IPS DF 6.9 (cell line): ENCODE measurements around the gene RSPH9.
"Not testable (repeated sequence)": the region's sequence is repeated elsewhere in the genome, so short reads cannot be mapped to it uniquely, and the experiment has no call there.

Experiments
- DNase-seq: peaks from one replicate; pipeline ENCODE4 v3.0.0-alpha.2; 2013; ENCODE audit warnings: low read depth, low spot score
- H3K27ac ChIP-seq: one replicate; pipeline ENCODE4 v1.5.1; 2013; ENCODE audit warnings: low read length, control low read depth
- H3K27me3 ChIP-seq: 2 replicates; pipeline ENCODE4 v1.6.1; 2013; ENCODE audit warnings: mild to moderate bottlenecking, low read length; ENCODE audit not compliant: control insufficient read depth, insufficient read depth
- H3K36me3 ChIP-seq: 2 replicates; pipeline ENCODE4 v1.6.1; 2013; ENCODE audit warnings: low read length; ENCODE audit not compliant: control insufficient read depth, insufficient read depth
- H3K4me1 ChIP-seq: 2 replicates; pipeline ENCODE4 v1.6.1; 2013; ENCODE audit warnings: low read length; ENCODE audit not compliant: control insufficient read depth, insufficient read depth
- H3K4me3 ChIP-seq: 2 replicates; pipeline ENCODE4 v1.5.1; 2013; ENCODE audit warnings: mild to moderate bottlenecking, low read length
- H3K9me3 ChIP-seq: 2 replicates; pipeline ENCODE4 v1.6.1; 2013; ENCODE audit warnings: low read length, inconsistent platforms; ENCODE audit not compliant: control insufficient read depth, insufficient read depth
- WGBS: extraction: QIAGEN DNeasy Blood & Tissue Kit; methylation state at CpG from one replicate; pipeline ENCODE4 v1.1.7; 2013; ENCODE audit warnings: mixed read lengths, missing lambda C conversion rate; ENCODE audit not compliant: insufficient read length, insufficient coverage; 5-methylcytosine and 5-hydroxymethylcytosine counted together

RSPH9 gene

DNA sequence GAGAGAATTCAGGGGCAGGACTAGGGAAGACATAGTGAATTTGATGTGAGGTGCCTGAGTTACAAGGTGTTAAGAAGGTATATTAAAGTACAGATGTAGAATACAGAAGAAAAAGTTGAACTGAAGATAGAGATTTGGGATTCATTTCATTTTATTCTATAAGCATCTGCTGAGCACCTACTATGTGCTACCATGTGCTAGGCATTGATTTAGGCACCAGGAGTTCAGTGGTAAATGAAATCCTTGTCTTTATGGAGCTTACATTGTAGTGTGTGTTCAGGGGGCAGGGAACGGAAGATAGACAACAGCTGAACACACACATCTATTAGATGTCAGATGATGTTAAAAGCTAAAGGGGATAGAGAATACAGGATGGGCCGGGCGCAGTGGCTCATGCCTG is 2.8 kb downstream of the RSPH9 start:
- no peak overlapping the region for H3K27ac ChIP-seq
- H3K36me3 ChIP-seq = no peaks in the 10 kb centered on the region
- H3K27me3 ChIP-seq = no peaks in the 10 kb centered on the region
- DNase-seq = no peak
- no CpG with 5 or more reads among the region's 3 CpGs for WGBS
- H3K4me3 ChIP-seq = no peak overlapping the region
- H3K9me3 ChIP-seq = no peaks in the 10 kb centered on the region
- no peaks in the 10 kb centered on the region for H3K4me1 ChIP-seq

DNA sequence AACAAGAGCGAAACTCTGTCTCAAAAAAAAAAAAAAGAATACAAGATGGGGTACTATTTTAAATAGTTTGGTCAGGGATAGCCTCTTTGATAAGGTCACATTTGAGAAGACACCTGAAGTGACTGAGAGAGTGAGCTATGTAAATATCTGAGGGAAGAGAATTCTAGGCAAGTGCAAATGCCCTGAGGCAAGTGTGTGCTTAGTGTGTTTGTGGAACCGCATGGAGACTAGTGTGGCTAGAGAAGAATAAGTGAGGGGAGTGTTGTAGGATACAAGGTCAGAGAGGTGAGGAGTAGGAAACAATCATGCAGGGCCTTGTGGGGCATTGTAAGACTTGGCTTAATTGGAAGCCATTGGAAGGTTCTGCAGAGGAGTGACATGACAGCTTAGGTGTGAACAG is 3.4 kb downstream of the RSPH9 start:
- H3K4me3 ChIP-seq = no peak overlapping the region
- H3K27me3 ChIP-seq = no peaks in the 10 kb centered on the region
- H3K36me3 ChIP-seq = no peaks in the 10 kb centered on the region
- H3K27ac ChIP-seq = no peak overlapping the region
- WGBS = no CpG with 5 or more reads among the region's 2 CpGs
- no peaks in the 10 kb centered on the region for H3K4me1 ChIP-seq
- H3K9me3 ChIP-seq = no peaks in the 10 kb centered on the region
- DNase-seq = no peak

DNA sequence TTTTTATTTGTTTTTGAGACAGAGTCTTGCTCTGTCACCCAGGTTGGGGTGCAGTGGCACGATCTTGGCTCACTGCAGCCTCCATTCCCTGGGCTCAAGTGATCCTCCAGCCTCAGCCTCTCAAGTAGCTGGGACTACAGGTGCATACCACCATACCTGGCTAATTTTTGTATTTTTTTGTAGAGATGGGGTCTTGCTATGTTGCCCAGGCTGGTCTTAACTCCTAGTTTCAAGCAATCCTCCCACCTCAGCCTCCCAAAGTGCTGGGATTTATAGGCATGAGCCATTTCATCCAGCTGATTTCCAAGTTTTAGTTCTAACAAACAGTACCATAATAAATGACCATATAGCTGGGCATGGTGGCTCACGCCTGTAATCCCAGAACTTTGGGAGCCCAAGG is 8.0 kb downstream of the RSPH9 start:
- not testable (repeated sequence) for H3K9me3 ChIP-seq, H3K4me3 ChIP-seq, DNase-seq, H3K36me3 ChIP-seq, H3K27me3 ChIP-seq, H3K4me1 ChIP-seq, H3K27ac ChIP-seq
- WGBS = no CpG with 5 or more reads among the region's 2 CpGs

DNA sequence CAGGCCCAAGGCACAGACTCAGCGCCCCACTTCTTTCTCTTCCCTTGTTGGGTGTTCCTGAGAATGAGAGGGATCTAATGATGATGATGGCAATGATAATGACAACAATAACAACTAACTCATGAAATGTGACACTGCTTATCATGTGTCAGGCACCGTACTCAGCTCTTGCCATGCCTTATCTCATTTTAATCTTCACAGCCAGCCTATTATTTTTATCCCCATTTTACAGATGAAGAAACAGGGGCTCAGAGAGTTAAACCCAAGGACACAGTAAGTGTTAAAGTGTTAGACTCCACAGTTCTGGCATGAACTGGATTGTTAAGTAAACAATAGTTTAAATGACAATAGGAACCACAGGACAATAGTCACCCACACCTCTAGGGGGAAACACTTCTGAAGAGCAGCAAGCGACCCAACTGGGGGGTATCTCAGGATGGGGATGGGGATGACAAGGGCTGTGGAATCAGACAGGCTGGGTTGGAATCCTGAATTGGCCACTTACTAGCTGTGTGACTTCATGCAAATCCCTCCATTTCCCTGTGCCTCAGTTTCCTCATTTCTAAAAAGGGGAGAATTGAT is 12.5 kb downstream of the RSPH9 start:
- Histone ChIP-seq H3K4me3 (no peak overlapping the region), H3K9me3 (no peaks in the 10 kb centered on the region), H3K36me3 (no peaks in the 10 kb centered on the region), H3K27ac (no peak overlapping the region), H3K4me1 (no peaks in the 10 kb centered on the region), H3K27me3 (no peaks in the 10 kb centered on the region; the same call in 1 of the 2 replicates)
- DNase-seq = no peak
- WGBS = no CpG with 5 or more reads among the region's 3 CpGs

DNA sequence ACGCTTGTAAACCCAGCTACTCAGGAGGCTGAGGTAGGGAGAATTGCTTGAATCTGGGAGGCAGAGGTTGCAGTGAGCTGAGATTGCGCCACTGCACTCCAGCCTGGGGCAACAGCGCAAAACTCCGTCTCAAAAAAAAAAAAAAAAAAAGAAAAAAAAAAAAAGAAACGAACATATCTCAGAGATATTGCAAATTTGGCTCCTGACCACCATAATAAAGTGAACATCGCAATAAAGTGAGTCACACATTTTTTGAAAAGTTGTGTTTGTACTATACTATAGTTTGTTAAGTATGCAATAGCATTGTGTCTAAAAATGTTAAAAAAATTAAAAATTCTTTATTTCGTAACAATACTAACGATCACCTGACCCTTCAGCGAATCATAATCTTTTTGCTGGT is 13.3 kb downstream of the RSPH9 start:
- Histone ChIP-seq H3K4me1 (no peaks in the 10 kb centered on the region), H3K27me3 (no peaks in the 10 kb centered on the region; the same call in 1 of the 2 replicates), H3K4me3 (no peak overlapping the region), H3K36me3 (no peaks in the 10 kb centered on the region), H3K9me3 (no peaks in the 10 kb centered on the region), H3K27ac (no peak overlapping the region)
- no peak for DNase-seq
- WGBS = no CpG with 5 or more reads among the region's 9 CpGs

DNA sequence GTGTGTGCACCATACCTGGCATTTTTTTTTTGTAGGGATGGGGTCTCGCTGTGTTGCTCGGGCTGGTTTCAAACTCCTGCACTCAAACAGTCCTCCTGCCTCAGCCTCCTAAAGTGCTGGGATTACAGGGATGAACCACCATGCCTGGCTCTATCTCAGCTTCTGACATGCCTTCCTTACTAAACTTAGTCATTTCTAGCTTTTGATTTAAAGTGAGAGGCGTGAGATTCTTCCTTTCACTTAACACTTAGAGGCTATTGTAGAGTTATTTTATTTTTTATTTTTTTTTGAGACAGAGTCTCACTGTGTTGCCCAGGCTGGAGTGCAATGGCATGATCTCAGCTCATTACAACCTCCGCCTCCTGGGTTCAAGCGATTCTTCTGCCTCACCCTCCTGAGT is 18.1 kb downstream of the RSPH9 start:
- not testable (repeated sequence) for H3K4me1 ChIP-seq, H3K27ac ChIP-seq, DNase-seq, H3K36me3 ChIP-seq, H3K9me3 ChIP-seq, H3K4me3 ChIP-seq, H3K27me3 ChIP-seq
- no CpG with 5 or more reads among the region's 5 CpGs for WGBS

DNA sequence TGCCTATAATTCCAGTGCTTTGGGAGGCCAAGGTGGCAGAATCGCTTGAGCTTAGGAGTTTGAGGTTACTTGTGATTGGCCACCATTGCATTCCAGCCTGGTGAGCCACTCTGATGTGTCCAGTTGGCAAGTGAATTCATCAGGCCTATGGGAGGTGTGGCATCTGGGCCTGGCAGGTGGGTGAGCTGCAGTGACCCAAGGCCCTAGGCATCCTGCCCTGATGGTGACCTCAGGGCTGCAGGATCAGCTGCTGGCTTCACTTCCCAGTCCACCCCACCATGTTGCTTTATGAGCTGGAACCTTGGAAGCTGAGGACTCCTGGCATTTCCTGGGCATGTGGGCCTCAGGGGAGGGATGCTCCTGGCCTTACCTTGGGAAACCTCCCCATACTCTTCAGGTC is 20.5 kb downstream of the RSPH9 start:
- no peaks in the 10 kb centered on the region for H3K9me3 ChIP-seq
- no peak overlapping the region for H3K4me3 ChIP-seq
- WGBS = no CpG with 5 or more reads among the region's 1 CpG
- DNase-seq = no peak
- no peaks in the 10 kb centered on the region; the same call in 1 of the 2 replicates for H3K27me3 ChIP-seq
- peaks cover 8% of the 10 kb centered on the region for H3K4me1 ChIP-seq
- H3K27ac ChIP-seq = no peak overlapping the region
- H3K36me3 ChIP-seq = no peaks in the 10 kb centered on the region

DNA sequence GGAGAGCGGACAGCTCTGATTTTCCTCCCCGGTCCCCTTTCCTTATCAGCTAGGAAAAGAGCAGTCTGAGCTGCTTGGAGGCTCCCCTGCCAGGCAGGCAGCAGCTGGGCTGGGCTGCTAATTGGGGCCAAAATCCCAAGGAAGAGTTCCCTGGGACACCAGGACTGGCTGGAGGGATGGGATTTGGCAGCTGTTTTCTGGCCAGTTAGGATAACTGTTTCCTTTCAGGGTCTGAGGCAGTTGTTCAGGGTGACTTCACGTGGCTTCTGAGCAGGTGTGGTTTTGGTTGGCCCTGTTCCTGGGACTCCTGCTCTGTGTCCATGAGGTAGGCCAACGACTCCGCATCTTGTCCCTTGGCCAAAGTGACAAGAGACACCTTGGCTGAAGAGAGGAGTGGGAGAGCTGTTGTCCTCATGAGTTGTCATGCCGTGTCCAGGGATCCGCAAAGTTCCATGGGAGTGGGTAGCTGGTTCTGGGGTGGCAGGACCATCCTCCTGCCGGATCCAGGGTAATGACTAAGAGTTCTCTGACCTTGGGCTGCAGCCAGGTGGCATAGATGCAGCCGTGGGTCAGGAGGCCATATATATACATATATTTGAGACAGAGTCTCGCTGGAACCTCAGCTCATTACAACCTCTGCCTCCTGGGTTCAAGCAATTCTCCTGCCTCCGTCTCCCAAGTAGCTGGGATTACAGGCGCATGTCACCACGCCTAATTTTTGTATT is 21.5 kb downstream of the RSPH9 start:
- peaks cover 6% of the 10 kb centered on the region; the same call in 1 of the 2 replicates for H3K36me3 ChIP-seq
- no peaks in the 10 kb centered on the region for H3K27me3 ChIP-seq
- H3K9me3 ChIP-seq = no peaks in the 10 kb centered on the region
- no peak for DNase-seq
- no peak overlapping the region for H3K27ac ChIP-seq
- no CpG with 5 or more reads among the region's 13 CpGs for WGBS
- no peak overlapping the region for H3K4me3 ChIP-seq
- H3K4me1 ChIP-seq = peaks cover 8% of the 10 kb centered on the region

DNA sequence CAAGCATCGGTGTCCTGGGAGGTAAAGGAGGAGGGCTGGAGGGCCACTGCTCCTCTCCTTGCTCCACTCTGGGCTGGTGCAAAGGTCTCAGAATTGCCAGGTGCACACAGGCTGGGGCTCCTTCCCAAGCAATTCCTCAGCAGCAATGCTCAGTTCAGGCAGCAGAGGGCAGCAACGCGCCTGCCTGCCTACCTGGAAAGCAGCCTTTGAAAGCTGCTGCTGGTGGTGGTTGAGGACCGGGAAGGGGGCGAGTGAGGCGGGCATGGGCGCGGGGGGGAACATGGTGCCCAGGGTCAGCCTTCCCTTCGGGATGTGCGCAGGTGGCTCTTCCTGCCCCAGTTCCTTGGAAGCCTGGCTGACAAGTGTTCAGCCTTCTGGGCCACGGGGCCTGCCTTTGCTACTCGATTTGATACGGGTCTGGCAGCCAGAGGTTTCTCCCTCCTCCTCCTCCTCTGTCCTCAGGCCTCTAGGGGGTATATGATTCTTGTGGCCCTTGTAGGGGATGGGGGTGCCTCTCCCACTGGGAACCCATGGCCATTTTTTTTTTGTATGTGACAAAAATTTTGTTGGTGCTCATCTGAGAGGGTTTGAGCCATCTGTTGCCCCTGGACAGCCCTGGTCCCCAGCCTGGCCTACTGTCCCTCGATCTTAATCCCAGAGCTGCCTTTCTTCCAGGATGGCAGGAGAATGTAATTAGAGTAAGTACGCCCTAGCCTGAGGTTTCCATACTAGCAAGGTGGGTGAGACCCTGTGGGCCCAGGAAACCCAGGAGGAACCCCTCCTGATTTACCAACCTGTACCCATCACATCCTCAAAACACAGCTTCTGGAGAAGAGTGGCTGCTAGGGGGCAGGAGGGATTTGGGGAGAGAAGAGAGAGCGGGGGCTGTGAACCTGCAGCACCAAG is 22.7 kb downstream of the RSPH9 start:
- Histone ChIP-seq H3K9me3 (no peaks in the 10 kb centered on the region), H3K4me3 (no peak overlapping the region), H3K27ac (no peak overlapping the region), H3K27me3 (no peaks in the 10 kb centered on the region), H3K36me3 (peaks cover 13% of the 10 kb centered on the region; the same call in 1 of the 2 replicates), H3K4me1 (peaks cover 8% of the 10 kb centered on the region)
- no peak for DNase-seq
- no CpG with 5 or more reads among the region's 16 CpGs for WGBS

DNA sequence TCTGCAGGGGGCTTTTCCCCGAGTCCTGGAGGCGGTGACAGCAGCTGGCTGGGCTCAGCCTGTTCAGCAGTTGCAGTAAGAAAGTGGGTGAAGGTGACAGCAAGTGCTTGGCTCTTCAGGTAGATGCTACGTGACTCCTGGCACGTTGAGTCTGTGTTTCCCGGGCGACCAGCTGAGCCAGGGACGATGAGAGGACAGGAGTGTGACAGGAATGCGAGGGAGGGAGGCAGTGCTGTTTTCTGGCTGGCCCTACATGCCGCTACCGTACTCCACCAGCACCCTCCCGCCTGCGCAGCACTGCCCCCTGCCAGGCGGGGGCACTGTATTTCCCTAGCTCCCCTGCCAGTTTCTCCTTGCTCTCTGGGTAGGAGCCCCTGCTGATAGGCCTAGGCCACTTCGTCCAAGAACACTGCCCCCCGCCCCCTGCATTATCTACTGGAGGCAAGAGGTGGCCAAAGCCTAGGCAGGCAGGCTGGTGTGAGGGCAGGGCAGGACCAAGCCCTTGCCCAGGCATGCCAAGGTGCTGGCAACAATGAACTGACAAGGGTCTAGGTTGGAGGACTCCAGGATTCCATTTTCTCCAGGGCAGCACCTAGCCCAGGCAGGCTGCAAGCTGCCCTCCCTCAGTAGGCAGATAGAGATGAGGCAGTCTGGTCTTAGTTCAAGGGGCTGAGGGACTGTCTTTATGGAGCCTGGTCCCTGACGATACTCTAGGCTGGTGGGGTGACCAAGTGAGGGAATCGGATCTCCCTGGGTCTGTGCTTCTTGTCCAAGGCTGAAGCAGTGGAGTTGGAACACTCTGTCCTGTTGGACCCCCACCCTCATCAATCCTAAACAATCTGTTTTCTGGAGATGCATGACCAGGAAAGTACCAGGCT is 23.6 kb downstream of the RSPH9 start:
- H3K36me3 ChIP-seq = peaks cover 15% of the 10 kb centered on the region
- no peaks in the 10 kb centered on the region for H3K9me3 ChIP-seq
- H3K27ac ChIP-seq = no peak overlapping the region
- WGBS = no CpG with 5 or more reads among the region's 17 CpGs
- DNase-seq = no peak
- H3K4me1 ChIP-seq = peaks cover 8% of the 10 kb centered on the region
- no peaks in the 10 kb centered on the region for H3K27me3 ChIP-seq
- no peak overlapping the region for H3K4me3 ChIP-seq
